A549 (cell line): Measurements from ENCODE around the gene RPL31. TPM values are rescaled to one million over a fixed set of nuclear protein-coding genes. Genes with fewer than 3 reads are reported as not detected.

ENCODE experiments used
- ATAC-seq, 2 experiments: fragments of 200-7000 bp in 1 of 2; fragments of >200 bp in 1 of 2; cut with Nextera tagmentation in 1 of 2; cut with Tn5 transposase in 1 of 2; 3 replicates each; pipeline versions ENCODE4 v1.8.0 to v1.9.1; 2018 to 2020; ENCODE audit warnings: mild to moderate bottlenecking in 1 of 2, moderate library complexity in 1 of 2
- CTCF ChIA-PET: fragments of 300-600 bp; sonication (Branson Sonifier 250); formaldehyde crosslinking; extraction: SDS; loops from one replicate; lab custom pipeline; 2021; ENCODE audit warnings: antibody characterized with exemption, inconsistent platforms; lab: Yijun Ruan, JAX
- POLR2A ChIA-PET: fragments of 350-600 bp; formaldehyde crosslinking; extraction: SDS; loops from one replicate; lab custom pipeline; 2021; ENCODE audit warnings: antibody characterized with exemption, inconsistent platforms; lab: Yijun Ruan, JAX
- DNase-seq, 2 experiments: peaks; one replicate each; pipeline versions ENCODE4 v3.0.0 to v3.0.0-alpha.2; 2011 to 2016; ENCODE audit warnings: low read depth in 1 of 2, low spot score in 1 of 2
- FAIRE-seq: peaks from 2 replicates; lab custom pipeline; 2011; peaks lifted over from hg19 to GRCh38; lab: Jason Lieb, UNC
- H3K27ac ChIP-seq, 2 experiments: fragments of >200 bp; sonication (Bioruptor Twin); formaldehyde crosslinking; 3 replicates each; pipeline ENCODE4 v1.5.1; 2016 to 2017
- H3K4me1 ChIP-seq: fragments of >200 bp; sonication (Bioruptor Twin); formaldehyde crosslinking; 3 replicates; pipeline ENCODE4 v1.6.1; 2016
- H3K4me2 ChIP-seq: fragments of >200 bp; sonication (Bioruptor Twin); formaldehyde crosslinking; 3 replicates; pipeline ENCODE4 v1.6.1; 2016
- H3K4me3 ChIP-seq: fragments of >200 bp; sonication (Bioruptor Twin); formaldehyde crosslinking; 3 replicates; pipeline ENCODE4 v1.5.1; 2016
- H3K9me3 ChIP-seq: fragments of >200 bp; sonication (Bioruptor Twin); formaldehyde crosslinking; 3 replicates; pipeline ENCODE4 v1.6.1; 2016
- ATOH8 ChIP-seq: fragments of 250-450 bp; sonication (Bioruptor Pico); IDR thresholded peaks from 2 replicates; pipeline ENCODE4 v1.5.0; 2020; ENCODE audit warnings: low read depth, mild to moderate bottlenecking, moderate library complexity
- CHD4 ChIP-seq: fragments of 200-600 bp; sonication (generic); IDR thresholded peaks from 2 replicates; pipeline ENCODE4 v1.6.1; 2016; ENCODE audit warnings: antibody characterized with exemption, mild to moderate bottlenecking, borderline replicate concordance
- CTCF ChIP-seq: fragments of >200 bp; sonication (Bioruptor Twin); formaldehyde crosslinking; IDR thresholded peaks from 3 replicates; pipeline ENCODE4 v1.5.1; 2016
- EHF ChIP-seq: fragments of 250-450 bp; sonication (Bioruptor Pico); IDR thresholded peaks from 2 replicates; pipeline ENCODE4 v1.5.0; 2020; ENCODE audit warnings: mild to moderate bottlenecking
- ESRRA ChIP-seq: fragments of 150-350 bp; IDR thresholded peaks from 2 replicates; pipeline ENCODE4 v1.6.1; 2014; ENCODE audit warnings: mild to moderate bottlenecking, low read length, borderline replicate concordance
- HDAC2 ChIP-seq: fragments of 200-600 bp; sonication (generic); IDR thresholded peaks from 2 replicates; pipeline ENCODE4 v1.6.1; 2016
- HES2 ChIP-seq: fragments of >200 bp; sonication (Bioruptor Twin); formaldehyde crosslinking; IDR thresholded peaks from 2 replicates; pipeline ENCODE4 v1.6.1; 2016
- HEYL ChIP-seq: fragments of 250-450 bp; sonication (Bioruptor Pico); IDR thresholded peaks from 2 replicates; pipeline ENCODE4 v1.8.0; 2021; ENCODE audit warnings: mild to moderate bottlenecking, moderate library complexity
- HOXB5 ChIP-seq: fragments of 250-450 bp; sonication (Bioruptor Pico); IDR thresholded peaks from 2 replicates; pipeline ENCODE4 v1.5.0; 2020; ENCODE audit warnings: mild to moderate bottlenecking, moderate library complexity
- JUN ChIP-seq, 2 experiments: fragments of >200 bp; sonication (Bioruptor Twin); formaldehyde crosslinking; IDR thresholded peaks; 2 replicates in 1 of 2; 3 replicates in 1 of 2; pipeline ENCODE4 v1.6.1; 2016 to 2017
- KDM1A ChIP-seq: fragments of 200-600 bp; sonication (generic); IDR thresholded peaks from 2 replicates; pipeline ENCODE4 v1.6.1; 2016; ENCODE audit warnings: low read depth, mild to moderate bottlenecking
- MAFK ChIP-seq: fragments of 450-650 bp; IDR thresholded peaks from 2 replicates; pipeline ENCODE4 v1.6.1; 2014; ENCODE audit not compliant: partially characterized antibody
- MYC ChIP-seq: IDR thresholded peaks from 2 replicates; pipeline ENCODE4 v1.6.1; 2012; ENCODE audit warnings: mild to moderate bottlenecking, inconsistent platforms, low read length, improper control_type of control experiment, borderline replicate concordance
- NFE2L2 ChIP-seq: fragments of 150-350 bp; conservative IDR thresholded peaks from 2 replicates; pipeline ENCODE4 v1.6.1; 2014; ENCODE audit warnings: low read length
- RAD21 ChIP-seq, 2 experiments: fragments of >200 bp in 1 of 2; sonication (Bioruptor Twin) in 1 of 2; formaldehyde crosslinking in 1 of 2; IDR thresholded peaks in 1 of 2; conservative IDR thresholded peaks in 1 of 2; 2 replicates in 1 of 2; 3 replicates in 1 of 2; pipeline ENCODE4 v1.6.1; 2012 to 2018; ENCODE audit warnings: inconsistent platforms in 1 of 2
- RARB ChIP-seq: fragments of 250-450 bp; sonication (Bioruptor Pico); IDR thresholded peaks from 2 replicates; pipeline ENCODE4 v1.8.0; 2021; ENCODE audit warnings: mild to moderate bottlenecking, moderate library complexity
- SMC3 ChIP-seq: fragments of >200 bp; sonication (Bioruptor Twin); formaldehyde crosslinking; IDR thresholded peaks from 3 replicates; pipeline ENCODE4 v1.6.1; 2018; ENCODE audit warnings: inconsistent platforms
- TFCP2L1 ChIP-seq: fragments of 250-450 bp; sonication (Bioruptor Pico); IDR thresholded peaks from 2 replicates; pipeline ENCODE4 v1.5.0; 2021; ENCODE audit warnings: mild to moderate bottlenecking
- ZFP36 ChIP-seq: fragments of 450-650 bp; IDR thresholded peaks from 2 replicates; pipeline ENCODE4 v1.6.1; 2014; ENCODE audit warnings: borderline replicate concordance; ENCODE audit not compliant: partially characterized antibody
- WGBS: methylation state at CpG from one replicate; pipeline ENCODE4 v1.1.6; 2017; ENCODE audit errors: missing lambda C conversion rate; 5-methylcytosine and 5-hydroxymethylcytosine counted together
- polyA plus RNA-seq, 4 experiments: library from polyadenylated mRNA; depleted of rRNA in 3 of 4; stranded (reverse); fragments of >200 nt; fragmentation: RNase III in 1 of 4; extraction: RNeasy Plus Mini Kit Qiagen cat#74134 plus additional on column Dnase treatment in 1 of 4; gene quantifications; 2 replicates in 3 of 4; 3 replicates in 1 of 4; pipeline ENCODE4 v1.2.3, GENCODE V29; 2011 to 2017
- TF ChIP-seq, protein P1 (sequence below): fragments of 200-600 bp; sonication (generic); IDR thresholded peaks from 2 replicates; pipeline ENCODE4 v1.6.1; 2016; ENCODE audit warnings: antibody characterized with exemption, mild to moderate bottlenecking, moderate library complexity

The RPL31 gene
- polyA plus RNA-seq, 2 of the 4 experiments (the other 2 are of a cell fraction), result 1,803 to 2,064 TPM

- TF ChIP-seq KDM1A, result no peak
- no peak for TF ChIP-seq HEYL (CRISPR knock-in tag)
- TF ChIP-seq MYC, result no peak
- TF ChIP-seq ZFP36, result no peak
- TF ChIP-seq, protein P1, sequence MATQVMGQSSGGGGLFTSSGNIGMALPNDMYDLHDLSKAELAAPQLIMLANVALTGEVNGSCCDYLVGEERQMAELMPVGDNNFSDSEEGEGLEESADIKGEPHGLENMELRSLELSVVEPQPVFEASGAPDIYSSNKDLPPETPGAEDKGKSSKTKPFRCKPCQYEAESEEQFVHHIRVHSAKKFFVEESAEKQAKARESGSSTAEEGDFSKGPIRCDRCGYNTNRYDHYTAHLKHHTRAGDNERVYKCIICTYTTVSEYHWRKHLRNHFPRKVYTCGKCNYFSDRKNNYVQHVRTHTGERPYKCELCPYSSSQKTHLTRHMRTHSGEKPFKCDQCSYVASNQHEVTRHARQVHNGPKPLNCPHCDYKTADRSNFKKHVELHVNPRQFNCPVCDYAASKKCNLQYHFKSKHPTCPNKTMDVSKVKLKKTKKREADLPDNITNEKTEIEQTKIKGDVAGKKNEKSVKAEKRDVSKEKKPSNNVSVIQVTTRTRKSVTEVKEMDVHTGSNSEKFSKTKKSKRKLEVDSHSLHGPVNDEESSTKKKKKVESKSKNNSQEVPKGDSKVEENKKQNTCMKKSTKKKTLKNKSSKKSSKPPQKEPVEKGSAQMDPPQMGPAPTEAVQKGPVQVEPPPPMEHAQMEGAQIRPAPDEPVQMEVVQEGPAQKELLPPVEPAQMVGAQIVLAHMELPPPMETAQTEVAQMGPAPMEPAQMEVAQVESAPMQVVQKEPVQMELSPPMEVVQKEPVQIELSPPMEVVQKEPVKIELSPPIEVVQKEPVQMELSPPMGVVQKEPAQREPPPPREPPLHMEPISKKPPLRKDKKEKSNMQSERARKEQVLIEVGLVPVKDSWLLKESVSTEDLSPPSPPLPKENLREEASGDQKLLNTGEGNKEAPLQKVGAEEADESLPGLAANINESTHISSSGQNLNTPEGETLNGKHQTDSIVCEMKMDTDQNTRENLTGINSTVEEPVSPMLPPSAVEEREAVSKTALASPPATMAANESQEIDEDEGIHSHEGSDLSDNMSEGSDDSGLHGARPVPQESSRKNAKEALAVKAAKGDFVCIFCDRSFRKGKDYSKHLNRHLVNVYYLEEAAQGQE, result no peak
- TF ChIP-seq ATOH8 (CRISPR knock-in tag), result no peak
Observed at GRCh38 chr2:100959225-100959880, 42.7 kb upstream of the RPL31 start (continued).

DNA sequence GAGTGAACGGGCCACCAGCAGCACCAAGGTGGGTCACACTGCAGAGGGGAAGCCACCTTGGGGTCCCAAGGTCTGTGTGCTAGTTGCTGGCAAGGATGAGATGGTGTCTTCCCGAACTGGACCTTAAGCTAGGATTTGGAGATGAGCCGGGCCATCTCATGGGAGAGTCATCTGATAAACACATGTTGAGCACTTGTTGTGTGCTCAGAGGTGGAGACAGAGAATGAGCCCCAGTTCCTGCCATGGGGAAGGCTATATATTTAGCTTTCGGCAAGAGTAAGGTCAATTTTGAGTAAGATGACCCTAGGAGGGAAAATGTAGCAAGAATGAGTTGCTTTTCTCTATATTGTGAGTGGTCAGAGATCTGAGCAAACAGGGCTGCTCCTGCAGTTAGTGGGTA is 41.4 kb upstream of the RPL31 start:
- H3K27ac ChIP-seq, result no peak overlapping the region
- H3K4me3 ChIP-seq, result no peak overlapping the region
- H3K4me2 ChIP-seq, result no peak overlapping the region
- FAIRE-seq (no peak), DNase-seq (no peak), ATAC-seq (no peak)
- peaks cover 9% of the 10 kb centered on the region for H3K4me1 ChIP-seq
- TF ChIP-seq MAFK, result no peak
- CTCF ChIA-PET, result interaction anchor here (0.8 to 1.7 kb wide), 5 partner anchors 20 to 350 kb away, joined by 3 to 7 read pairs (median 3); no protein-coding TSS in a partner anchor
- POLR2A ChIA-PET, result no interaction called here
- H3K9me3 ChIP-seq, result no peaks in the 10 kb centered on the region
- 96% methylated on average over 3 of the region's 4 CpGs for WGBS

- 96% methylated on average over 11 of the region's 12 CpGs for WGBS
- CTCF ChIA-PET, result no interaction called here
- H3K27ac ChIP-seq, result no peak overlapping the region
- no peak overlapping the region for H3K4me2 ChIP-seq
- H3K4me3 ChIP-seq, result no peak overlapping the region
- POLR2A ChIA-PET, result no interaction called here
- TF ChIP-seq RARB (CRISPR knock-in tag) (no peak), CTCF (no peak), TFCP2L1 (CRISPR knock-in tag) (no peak), HOXB5 (CRISPR knock-in tag) (no peak), SMC3 (no peak), ESRRA (no peak), RAD21 (conservative IDR thresholded peaks at IDR 0.05 in 1 of 2, IDR thresholded peaks at IDR 0.05 in 1 of 2) (no peak), CHD4 (no peak), HDAC2 (no peak), HES2 (no peak), HEYL (CRISPR knock-in tag) (no peak), JUN (IDR thresholded peaks at IDR 0.05) (no peak), KDM1A (no peak), EHF (CRISPR knock-in tag) (no peak), NFE2L2 (no peak)
- no peaks in the 10 kb centered on the region for H3K9me3 ChIP-seq
- no peak for DNase-seq
- H3K4me1 ChIP-seq, result peaks cover 9% of the 10 kb centered on the region
- no peak for FAIRE-seq
- no peak for ATAC-seq
Observed at GRCh38 chr2:100962366-100963025, 39.6 kb upstream of the RPL31 start.
